GM12892 (cell line): ENCODE measurements around the gene BHLHE23.

Experiments
- POLR2A ChIP-seq: IDR thresholded peaks from 2 replicates; pipeline ENCODE4 v1.6.1; 2011; ENCODE audit warnings: low read depth, low read length, control low read depth
- POLR2AphosphoS5 ChIP-seq: IDR thresholded peaks from 2 replicates; pipeline ENCODE4 v1.6.1; 2011; ENCODE audit warnings: low read depth, low read length, control low read depth
- TAF1 ChIP-seq: IDR thresholded peaks from 2 replicates; pipeline ENCODE4 v1.6.1; 2011; ENCODE audit warnings: low read depth, mild to moderate bottlenecking, control low read depth, low read length, borderline replicate concordance

GRCh38 chr20:63029358-63030121, 22.8 kb upstream of the BHLHE23 start:
- TF ChIP-seq POLR2A, result no peak
- no peak for TF ChIP-seq POLR2AphosphoS5
- TF ChIP-seq TAF1, result no peak
